ENCODE measurements around the gene SHISA5. TPM values are rescaled to one million over a fixed set of nuclear protein-coding genes. Genes with fewer than 3 reads are reported as not detected.
A peak's percentile ranks its signal among the peaks of the same experiment; 100 is the strongest.

Gene SHISA5
- total RNA-seq, 4 donors from 2014 or later = 78.4 to 145 (median 93.9) TPM

- Histone ChIP-seq H3K36me3 (peaks cover 8 to 99% (median 20%) of the 10 kb centered on the region in 3 donors), H3K4me1 (peaks cover 0 to 20% (median 0%) of the 10 kb centered on the region in 4 donors), H3K9me3 (no peaks in the 10 kb centered on the region), H3K4me3 (no peak overlapping the region), H3K27ac (peak overlapping the region; percentile 8 to 80 (median 47)), H3K27me3 (no peaks in the 10 kb centered on the region)
- TF ChIP-seq CTCF (IDR thresholded peaks at IDR 0.05) (no peak), POLR2A (IDR thresholded peaks at IDR 0.05) (no peak), EP300 (IDR thresholded peaks at IDR 0.05) (no peak)
- whole genome bisulfite sequencing, 2 donors = 91 to 94% methylated on average over 1 of the region's 1 CpG
- DNase-seq (ENCODE audit: low spot score in 2 of 2) = no peak
Observed at GRCh38 chr3:48456456-48456855, 47.5 kb downstream of the SHISA5 start.

- Histone ChIP-seq H3K27ac (no peak overlapping the region), H3K27me3 (no peaks in the 10 kb centered on the region), H3K4me1 (peaks cover 0 to 25% (median 7%) of the 10 kb centered on the region in 4 donors), H3K4me3 (no peak overlapping the region), H3K9me3 (no peaks in the 10 kb centered on the region), H3K36me3 (peaks cover 0 to 57% (median 12%) of the 10 kb centered on the region in 3 donors)
- DNase-seq (ENCODE audit: low spot score in 2 of 2) = no peak
- WGBS, 2 donors = 75 to 82% methylated on average over 1 of the region's 1 CpG
- TF ChIP-seq CTCF (IDR thresholded peaks at IDR 0.05) = no peak
- TF ChIP-seq POLR2A (IDR thresholded peaks at IDR 0.05) = no peak
- no peak for TF ChIP-seq EP300 (IDR thresholded peaks at IDR 0.05)
Observed at GRCh38 chr3:48451270-48451669, 52.7 kb downstream of the SHISA5 start.

- Histone ChIP-seq H3K9me3 (no peaks in the 10 kb centered on the region), H3K36me3 (peaks cover 0 to 43% (median under 1%) of the 10 kb centered on the region in 3 donors), H3K4me1 (peaks cover 0 to 37% (median 19%) of the 10 kb centered on the region in 4 donors), H3K4me3 (peak within 1 kb of the TSS; percentile 67 to 96 (median 84)), H3K27ac (peak within 1 kb of the TSS; percentile 79 to 97 (median 94)), H3K27me3 (no peaks in the 10 kb centered on the region)
- 0% methylated on average over 73 to 80 of the region's 91 CpGs for WGBS, 2 donors
- TF ChIP-seq CTCF (IDR thresholded peaks at IDR 0.05) (peak in 2 of 5 experiments; percentile 32 to 48), EP300 (IDR thresholded peaks at IDR 0.05) (peak; percentile 80 to 97), POLR2A (IDR thresholded peaks at IDR 0.05) (peak; percentile 48 to 94)
- peak; percentile 79 to 87 for DNase-seq (ENCODE audit: low spot score in 2 of 2)
Observed at GRCh38 chr3:48446425-48447193, 57.4 kb downstream of the SHISA5 start, which contains the start of gene ATRIP. Gene ATRIP (plus strand): TSS chr3:48446737. CDS start chr3:48446846, 109 bp downstream.

GRCh38 chr3:48446043-48446424 is 57.9 kb downstream of the SHISA5 start:
- Histone ChIP-seq H3K4me1 (peaks cover 0 to 42% (median 24%) of the 10 kb centered on the region in 4 donors), H3K9me3 (no peaks in the 10 kb centered on the region), H3K27ac (peak overlapping the region; percentile 79 to 97 (median 94)), H3K4me3 (peak overlapping the region; percentile 67 to 96 (median 84)), H3K27me3 (no peaks in the 10 kb centered on the region), H3K36me3 (peaks cover 0 to 39% (median 0%) of the 10 kb centered on the region in 3 donors)
- WGBS, 2 donors = 10 to 11% methylated on average over 6 of the region's 6 CpGs
- TF ChIP-seq CTCF (IDR thresholded peaks at IDR 0.05) = no peak
- no peak for TF ChIP-seq EP300 (IDR thresholded peaks at IDR 0.05)
- TF ChIP-seq POLR2A (IDR thresholded peaks at IDR 0.05) = no peak
- no peak for DNase-seq (ENCODE audit: low spot score in 2 of 2)

GRCh38 chr3:48445277-48445882 is 58.6 kb downstream of the SHISA5 start:
- 76 to 81% methylated on average over 6 of the region's 6 CpGs for WGBS, 2 donors
- no peak for DNase-seq (ENCODE audit: low spot score in 2 of 2)
- H3K36me3 ChIP-seq = peaks cover 0 to 33% (median 0%) of the 10 kb centered on the region in 3 donors
- TF ChIP-seq POLR2A (IDR thresholded peaks at IDR 0.05) (no peak), EP300 (IDR thresholded peaks at IDR 0.05) (no peak), CTCF (IDR thresholded peaks at IDR 0.05) (no peak)
- no peaks in the 10 kb centered on the region for H3K27me3 ChIP-seq
- peak overlapping the region in 3 of 4 donors; percentile 93 to 97 (median 94) for H3K27ac ChIP-seq
- peaks cover 0 to 46% (median 27%) of the 10 kb centered on the region in 4 donors for H3K4me1 ChIP-seq
- no peak overlapping the region for H3K4me3 ChIP-seq
- H3K9me3 ChIP-seq = no peaks in the 10 kb centered on the region

All from tibial nerve (tissue), 4 donors.